ENCODE results near the gene RPS14. TPM values are rescaled to one million over a fixed set of nuclear protein-coding genes. Genes with fewer than 3 reads are reported as not detected.

The RPS14 gene
- total RNA-seq, 2 donors from 2014 or later, result 1,311 to 1,492 TPM

DNA sequence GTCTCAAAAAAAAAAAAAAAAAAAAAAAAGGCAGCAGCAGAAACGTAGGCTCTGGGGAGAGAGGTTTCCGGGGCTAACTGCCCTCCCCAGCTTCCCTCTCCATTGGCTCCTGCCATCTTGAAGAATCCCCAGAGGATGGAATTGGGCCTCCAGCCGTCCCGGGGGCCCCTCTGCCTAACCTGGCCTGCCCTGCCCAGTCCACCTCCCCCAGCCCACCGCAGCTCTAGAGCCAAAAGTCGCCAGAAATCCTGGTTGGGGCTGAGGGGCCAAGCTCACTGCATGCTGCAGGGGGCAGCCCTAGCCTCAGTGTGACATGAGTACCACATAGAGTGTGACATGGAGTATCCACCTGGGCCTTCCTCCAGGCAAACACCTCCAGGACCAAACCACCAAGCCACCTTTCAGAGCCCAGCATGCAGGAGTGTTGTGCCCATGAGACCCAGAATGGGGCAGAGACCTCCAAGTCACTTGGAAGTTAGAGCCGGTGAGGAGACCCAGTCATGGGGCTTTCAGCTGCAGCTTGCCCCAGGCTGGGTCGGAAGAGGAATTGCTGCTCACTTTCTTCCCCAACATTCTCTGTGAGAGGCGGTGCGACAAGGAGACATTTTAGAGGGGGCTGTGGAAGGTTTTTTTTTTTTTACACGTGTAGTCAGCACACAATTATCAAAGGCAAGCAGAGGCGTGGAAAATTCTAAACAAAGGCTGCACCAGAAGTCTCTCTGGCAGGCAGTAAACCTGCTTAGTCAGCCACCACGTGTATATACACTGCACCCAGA lies 54.4 kb downstream of the RPS14 start:
- no peak overlapping the region for H3K4me3 ChIP-seq
- TF ChIP-seq, protein P1, sequence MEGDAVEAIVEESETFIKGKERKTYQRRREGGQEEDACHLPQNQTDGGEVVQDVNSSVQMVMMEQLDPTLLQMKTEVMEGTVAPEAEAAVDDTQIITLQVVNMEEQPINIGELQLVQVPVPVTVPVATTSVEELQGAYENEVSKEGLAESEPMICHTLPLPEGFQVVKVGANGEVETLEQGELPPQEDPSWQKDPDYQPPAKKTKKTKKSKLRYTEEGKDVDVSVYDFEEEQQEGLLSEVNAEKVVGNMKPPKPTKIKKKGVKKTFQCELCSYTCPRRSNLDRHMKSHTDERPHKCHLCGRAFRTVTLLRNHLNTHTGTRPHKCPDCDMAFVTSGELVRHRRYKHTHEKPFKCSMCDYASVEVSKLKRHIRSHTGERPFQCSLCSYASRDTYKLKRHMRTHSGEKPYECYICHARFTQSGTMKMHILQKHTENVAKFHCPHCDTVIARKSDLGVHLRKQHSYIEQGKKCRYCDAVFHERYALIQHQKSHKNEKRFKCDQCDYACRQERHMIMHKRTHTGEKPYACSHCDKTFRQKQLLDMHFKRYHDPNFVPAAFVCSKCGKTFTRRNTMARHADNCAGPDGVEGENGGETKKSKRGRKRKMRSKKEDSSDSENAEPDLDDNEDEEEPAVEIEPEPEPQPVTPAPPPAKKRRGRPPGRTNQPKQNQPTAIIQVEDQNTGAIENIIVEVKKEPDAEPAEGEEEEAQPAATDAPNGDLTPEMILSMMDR (IDR thresholded peaks at IDR 0.05), result no peak
- DNase-seq (ENCODE audit: low spot score), result no peak
- peaks cover 66% of the 10 kb centered on the region for H3K36me3 ChIP-seq
- H3K27ac ChIP-seq, result no peak overlapping the region
- no peaks in the 10 kb centered on the region for H3K9me3 ChIP-seq
- H3K27me3 ChIP-seq (replicated peaks; ENCODE audit: insufficient read depth), result no peaks in the 10 kb centered on the region
- no peaks in the 10 kb centered on the region for H3K4me1 ChIP-seq (ENCODE audit: control insufficient read depth in 1 of 2, low read depth in 2 of 2)
- ATAC-seq (ENCODE audit: insufficient number of reproducible peaks, low FRiP score, low read depth), result no peak

DNA sequence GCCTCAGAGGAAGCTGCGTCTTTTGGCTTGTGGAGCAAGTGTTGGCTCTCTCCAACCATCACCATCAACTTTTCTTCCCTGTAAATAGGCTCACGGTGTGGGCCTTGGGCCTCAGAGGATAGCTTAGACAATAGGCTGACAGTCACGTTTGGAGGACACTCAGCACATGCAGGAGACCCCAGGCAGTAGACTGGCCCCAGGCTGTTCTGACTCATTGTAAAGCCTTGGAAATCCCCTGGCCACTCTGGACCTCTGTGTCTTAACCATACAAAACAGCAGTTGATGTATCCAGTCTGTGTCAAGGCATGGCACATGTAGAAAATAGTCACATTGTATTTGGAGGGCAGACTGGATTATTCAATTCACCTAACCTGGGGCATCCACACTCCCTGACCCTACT lies 55.4 kb downstream of the RPS14 start:
- ATAC-seq (ENCODE audit: insufficient number of reproducible peaks, low FRiP score, low read depth) (no peak), DNase-seq (ENCODE audit: low spot score) (no peak)
- Histone ChIP-seq H3K27ac (no peak overlapping the region), H3K4me3 (no peak overlapping the region), H3K9me3 (no peaks in the 10 kb centered on the region), H3K27me3 (replicated peaks; ENCODE audit: insufficient read depth) (no peaks in the 10 kb centered on the region), H3K4me1 (ENCODE audit: control insufficient read depth in 1 of 2, low read depth in 2 of 2) (no peaks in the 10 kb centered on the region), H3K36me3 (peaks cover 65% of the 10 kb centered on the region)
- TF ChIP-seq, protein P1 (IDR thresholded peaks at IDR 0.05), result no peak

DNA sequence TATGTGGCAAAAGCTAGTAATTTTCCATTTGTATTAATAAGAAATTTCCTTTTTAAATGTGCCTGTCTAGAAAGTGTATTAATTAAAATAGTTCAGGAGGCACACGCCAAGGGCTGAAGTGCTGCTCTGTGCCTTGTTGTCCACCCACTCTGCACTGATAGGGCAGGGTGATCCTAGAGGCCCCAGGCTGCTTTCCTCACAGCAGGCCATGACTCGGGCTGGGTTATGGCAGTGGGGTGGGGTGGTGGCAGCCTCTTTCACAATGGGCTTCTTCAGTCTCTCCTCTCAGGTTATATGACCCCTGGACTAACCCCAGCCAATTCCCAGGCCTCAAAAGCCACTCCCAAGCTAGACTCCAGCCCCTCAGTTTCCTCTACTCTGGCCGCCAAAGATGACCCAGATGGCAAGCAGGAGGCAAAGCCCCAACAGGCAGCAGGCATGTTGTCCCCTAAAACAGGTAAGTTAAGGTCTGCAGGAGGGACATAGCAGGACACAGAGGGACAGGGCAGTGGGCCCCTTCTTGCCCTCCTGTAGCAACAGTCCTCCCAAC lies 56.4 kb downstream of the RPS14 start:
- Histone ChIP-seq H3K27ac (no peak overlapping the region), H3K36me3 (peaks cover 62% of the 10 kb centered on the region), H3K9me3 (no peaks in the 10 kb centered on the region), H3K27me3 (replicated peaks; ENCODE audit: insufficient read depth) (no peaks in the 10 kb centered on the region), H3K4me3 (no peak overlapping the region), H3K4me1 (ENCODE audit: control insufficient read depth in 1 of 2, low read depth in 2 of 2) (no peaks in the 10 kb centered on the region)
- TF ChIP-seq, protein P1 (IDR thresholded peaks at IDR 0.05), result no peak
- DNase-seq (ENCODE audit: low spot score), result no peak
- ATAC-seq (ENCODE audit: insufficient number of reproducible peaks, low FRiP score, low read depth), result no peak

DNA sequence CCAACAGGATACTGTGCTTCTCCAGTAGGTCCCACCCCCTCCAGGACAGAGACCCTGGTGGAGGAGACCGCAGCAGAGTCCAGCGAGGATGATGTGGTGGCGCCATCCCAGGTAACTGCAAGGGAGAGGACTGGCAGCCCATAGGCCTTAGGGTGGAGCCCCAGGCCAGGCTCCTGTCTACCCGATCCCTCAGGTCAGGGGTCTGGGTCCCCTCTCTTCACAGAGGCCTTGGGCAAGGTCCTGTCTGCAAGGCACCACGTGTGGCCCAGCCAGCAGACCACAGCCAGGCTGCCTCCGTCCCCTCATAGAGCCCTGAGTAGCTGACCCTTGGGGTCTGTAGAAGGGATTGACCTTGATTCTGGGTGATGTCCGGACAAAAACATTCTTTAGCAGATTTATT lies 56.9 kb downstream of the RPS14 start:
- Histone ChIP-seq H3K27ac (no peak overlapping the region), H3K36me3 (peaks cover 63% of the 10 kb centered on the region), H3K9me3 (no peaks in the 10 kb centered on the region), H3K27me3 (replicated peaks; ENCODE audit: insufficient read depth) (no peaks in the 10 kb centered on the region), H3K4me1 (ENCODE audit: control insufficient read depth in 1 of 2, low read depth in 2 of 2) (no peaks in the 10 kb centered on the region), H3K4me3 (no peak overlapping the region)
- ATAC-seq (ENCODE audit: insufficient number of reproducible peaks, low FRiP score, low read depth) (no peak), DNase-seq (ENCODE audit: low spot score) (no peak)
- TF ChIP-seq, protein P1 (IDR thresholded peaks at IDR 0.05), result no peak

Other genes starting within 250 kb of the RPS14 start
- under 1 TPM in 1 of 2 donors, not detected in 1; 0.35 TPM for gene CAMK2A, start 160.0 kb downstream of the RPS14 start, total RNA-seq
- gene ARSI, start 146.8 kb downstream of the RPS14 start, total RNA-seq, result 1 to 10 TPM in 1 of 2 donors, under 1 TPM in 1; 0.41 to 4.3 TPM
- gene TCOF1, start 92.0 kb downstream of the RPS14 start, total RNA-seq, result 10 to 100 TPM; 23.4 to 47.0 TPM
- 1,000 to 10,000 TPM in 1 of 2 donors, 100 to 1,000 TPM in 1; 844 to 1,048 TPM for gene CD74, start 36.8 kb downstream of the RPS14 start, total RNA-seq
- gene NDST1, start 58.4 kb upstream of the RPS14 start, total RNA-seq, result 100 to 1,000 TPM; 112 to 131 TPM
- gene SYNPO, start 190.9 kb upstream of the RPS14 start, total RNA-seq, result 100 to 1,000 TPM; 191 to 226 TPM
- gene MYOZ3, start 211.5 kb upstream of the RPS14 start, total RNA-seq, result 1 to 10 TPM in 1 of 2 donors, under 1 TPM in 1; 0.81 to 2.8 TPM

Data from thoracic aorta (tissue), 2 donors.